ENCODE data around the gene CFAP53.

The CFAP53 gene

GRCh38 chr18:50181590-50181989, 84.7 kb downstream of the CFAP53 start:
- no peak overlapping the region for H3K4me3 ChIP-seq (ENCODE audit: low read length)
- no peaks in the 10 kb centered on the region for H3K27me3 ChIP-seq (ENCODE audit: control insufficient read depth, insufficient read depth, low read length)
- H3K9me3 ChIP-seq (ENCODE audit: control insufficient read depth, low read length), result no peaks in the 10 kb centered on the region
- H3K9ac ChIP-seq (ENCODE audit: low read length), result no peak overlapping the region
- H3K36me3 ChIP-seq (ENCODE audit: control insufficient read depth, insufficient read depth, low read length), result no peaks in the 10 kb centered on the region
- H3K4me1 ChIP-seq (ENCODE audit: control insufficient read depth, insufficient read depth, low read length), result peaks cover 11% of the 10 kb centered on the region

- no peak overlapping the region for H3K9ac ChIP-seq (ENCODE audit: low read length)
- H3K9me3 ChIP-seq (ENCODE audit: control insufficient read depth, low read length), result no peaks in the 10 kb centered on the region
- H3K36me3 ChIP-seq (ENCODE audit: control insufficient read depth, insufficient read depth, low read length), result no peaks in the 10 kb centered on the region
- no peak overlapping the region for H3K4me3 ChIP-seq (ENCODE audit: low read length)
- H3K27me3 ChIP-seq (ENCODE audit: control insufficient read depth, insufficient read depth, low read length), result no peaks in the 10 kb centered on the region
- peaks cover 11% of the 10 kb centered on the region for H3K4me1 ChIP-seq (ENCODE audit: control insufficient read depth, insufficient read depth, low read length)
These were observed 86.8 kb downstream of the CFAP53 start for GRCh38 chr18:50179465-50179864.

GRCh38 chr18:50177294-50177992, 88.9 kb downstream of the CFAP53 start:
- H3K36me3 ChIP-seq (ENCODE audit: control insufficient read depth, insufficient read depth, low read length), result no peaks in the 10 kb centered on the region
- no peak overlapping the region for H3K4me3 ChIP-seq (ENCODE audit: low read length)
- no peak overlapping the region for H3K9ac ChIP-seq (ENCODE audit: low read length)
- no peaks in the 10 kb centered on the region for H3K27me3 ChIP-seq (ENCODE audit: control insufficient read depth, insufficient read depth, low read length)
- H3K4me1 ChIP-seq (ENCODE audit: control insufficient read depth, insufficient read depth, low read length), result peaks cover 7% of the 10 kb centered on the region
- H3K9me3 ChIP-seq (ENCODE audit: control insufficient read depth, low read length), result no peaks in the 10 kb centered on the region

Data from mucosa of stomach (tissue), 1 donor.